Panc1 (cell line): Measurements from ENCODE around the gene HTRA3. TPM values are rescaled to one million over a fixed set of nuclear protein-coding genes. Genes with fewer than 3 reads are reported as not detected.

Source experiments
- ATAC-seq: fragments of 200-7000 bp; cut with Tn5 transposase; 2 replicates; pipeline ENCODE4 v1.9.1; 2020; ENCODE audit warnings: mild to moderate bottlenecking, moderate library complexity
- BruUV-seq: library from RNA; stranded (reverse); fragments of 400-500 nt; replicated peaks from 2 replicates; lab custom pipeline; 2021; lab: Mats Ljungman, UMichigan
- CTCF ChIA-PET: fragments of 300-600 bp; sonication (Branson Sonifier 250); formaldehyde crosslinking; loops from one replicate; lab custom pipeline; 2022; ENCODE audit warnings: antibody characterized with exemption; lab: Charles Lee
- POLR2A ChIA-PET: fragments of 300-600 bp; sonication (Branson Sonifier 250); formaldehyde crosslinking; loops from one replicate; lab custom pipeline; 2022; ENCODE audit warnings: antibody characterized with exemption; lab: Charles Lee
- DNase-seq: peaks from one replicate; pipeline ENCODE4 v3.0.0-alpha.2; 2010; ENCODE audit warnings: low read depth, low spot score
- H3K27ac ChIP-seq: 2 replicates; pipeline ENCODE4 v1.5.1; 2011; ENCODE audit warnings: mild to moderate bottlenecking, low read length, inconsistent platforms
- H3K27me3 ChIP-seq: fragments of 200-500 bp; sonication (Bioruptor generic); 2 replicates; pipeline ENCODE4 v1.6.0; 2014; ENCODE audit warnings: low read length, inconsistent platforms; ENCODE audit not compliant: control insufficient read depth, insufficient read depth
- H3K36me3 ChIP-seq: fragments of 200-500 bp; sonication (Bioruptor generic); 2 replicates; pipeline ENCODE4 v1.5.1; 2014; ENCODE audit warnings: inconsistent platforms, mild to moderate bottlenecking, low read length, moderate library complexity; ENCODE audit not compliant: control insufficient read depth, insufficient read depth
- H3K4me1 ChIP-seq: 2 replicates; pipeline ENCODE4 v1.5.1; 2011; ENCODE audit warnings: inconsistent platforms, mild to moderate bottlenecking, low read length, moderate library complexity; ENCODE audit not compliant: control insufficient read depth, insufficient read depth
- H3K4me3 ChIP-seq, 2 experiments: 2 replicates each; pipeline ENCODE4 v1.5.1; 2011 to 2012; ENCODE audit warnings: low read depth in 2 of 2, low read length in 2 of 2, mild to moderate bottlenecking in 2 of 2, inconsistent platforms in 1 of 2, moderate library complexity in 1 of 2
- H3K9me3 ChIP-seq: fragments of 200-500 bp; sonication (Bioruptor generic); 2 replicates; pipeline ENCODE4 v1.5.1; 2014; ENCODE audit warnings: low read depth, mild to moderate bottlenecking, inconsistent platforms, low read length, moderate library complexity; ENCODE audit not compliant: control insufficient read depth, insufficient read depth
- POLR2AphosphoS5 ChIP-seq: IDR thresholded peaks from 2 replicates; pipeline ENCODE4 v1.6.1; 2012; ENCODE audit warnings: mild to moderate bottlenecking, low read depth, low read length, moderate library complexity
- SIN3A ChIP-seq: IDR thresholded peaks from 2 replicates; pipeline ENCODE4 v1.6.1; 2012; ENCODE audit warnings: low read depth, mild to moderate bottlenecking, low read length, moderate library complexity, borderline replicate concordance; ENCODE audit not compliant: insufficient read depth
- TCF7L2 ChIP-seq: IDR thresholded peaks from 2 replicates; pipeline ENCODE4 v1.6.1; 2011; ENCODE audit warnings: mild to moderate bottlenecking, low read depth, low read length, inconsistent platforms
- in situ Hi-C: cut with HindIII; loops from 2 replicates; pipeline ENCODE4 v1.10.0; 2016; ENCODE audit warnings: low sequenced_read_pairs, low pct_unique_long_range_greater_than_20kb
- intact Hi-C: fragments of 100-400 bp; cut with micrococcal nuclease; formaldehyde crosslinking; loops from one replicate; pipeline ENCODE4 v1.10.0; 2022; ENCODE audit not compliant: unreplicated experiment
- total RNA-seq: library from RNA; stranded (reverse); gene quantifications from one replicate; pipeline ENCODE4 v1.2.1, GENCODE V29; 2021; ENCODE audit not compliant: unreplicated experiment
- TF ChIP-seq, protein P1 (sequence below): fragments of 450-650 bp; IDR thresholded peaks from 2 replicates; pipeline ENCODE4 v1.5.1; 2017; ENCODE audit warnings: mild to moderate bottlenecking
- TF ChIP-seq, protein P2 (sequence below), 2 experiments: IDR thresholded peaks; 2 replicates each; pipeline ENCODE4 v1.6.1; 2011 to 2012; ENCODE audit warnings: low read depth in 2 of 2, control low read depth in 1 of 2, low read length in 1 of 2, mild to moderate bottlenecking in 1 of 2, moderate library complexity in 1 of 2; ENCODE audit not compliant: insufficient read depth in 1 of 2

HTRA3 gene
- total RNA-seq, 1 experiment from 2014 or later: 0.98 TPM

DNA sequence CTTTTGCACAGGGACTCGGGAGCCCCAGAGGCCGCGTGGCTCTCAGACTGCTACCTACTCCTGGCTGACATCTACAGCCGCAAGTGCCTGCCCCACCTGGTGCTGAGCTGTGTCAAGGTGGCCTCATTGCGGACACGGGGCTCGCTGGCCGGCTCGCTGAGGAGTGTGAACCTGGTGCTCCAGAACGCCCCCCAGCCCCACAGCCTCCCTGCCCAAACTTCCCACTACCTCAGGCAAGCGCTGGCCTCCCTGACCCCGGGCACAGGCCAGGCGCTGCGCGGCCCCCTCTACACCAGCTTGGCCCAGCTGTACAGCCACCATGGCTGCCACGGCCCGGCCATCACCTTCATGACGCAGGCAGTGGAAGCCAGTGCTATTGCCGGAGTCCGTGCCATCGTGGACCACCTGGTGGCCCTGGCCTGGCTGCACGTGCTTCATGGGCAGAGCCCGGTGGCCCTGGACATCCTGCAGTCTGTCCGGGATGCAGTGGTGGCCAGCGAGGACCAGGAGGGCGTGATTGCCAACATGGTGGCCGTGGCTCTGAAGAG lies 41.7 kb upstream of the HTRA3 start:
- Histone ChIP-seq H3K36me3 (no peaks in the 10 kb centered on the region), H3K4me1 (no peaks in the 10 kb centered on the region; the same call in none of the 2 replicates), H3K27ac (no peak overlapping the region), H3K27me3 (no peaks in the 10 kb centered on the region), H3K9me3 (no peaks in the 10 kb centered on the region), H3K4me3 (no peak overlapping the region)
- DNase-seq (no peak), ATAC-seq (no peak)
- CTCF ChIA-PET: no interaction called here
- intact Hi-C loops: no loop called here
- no TSS peak for BruUV-seq
- POLR2A ChIA-PET: interaction anchor here (0.6 kb wide), 1 partner anchor 25 kb away, joined by 5 read pairs; no protein-coding TSS in a partner anchor
- in situ Hi-C loops: no loop called here
- TF ChIP-seq, protein P1, sequence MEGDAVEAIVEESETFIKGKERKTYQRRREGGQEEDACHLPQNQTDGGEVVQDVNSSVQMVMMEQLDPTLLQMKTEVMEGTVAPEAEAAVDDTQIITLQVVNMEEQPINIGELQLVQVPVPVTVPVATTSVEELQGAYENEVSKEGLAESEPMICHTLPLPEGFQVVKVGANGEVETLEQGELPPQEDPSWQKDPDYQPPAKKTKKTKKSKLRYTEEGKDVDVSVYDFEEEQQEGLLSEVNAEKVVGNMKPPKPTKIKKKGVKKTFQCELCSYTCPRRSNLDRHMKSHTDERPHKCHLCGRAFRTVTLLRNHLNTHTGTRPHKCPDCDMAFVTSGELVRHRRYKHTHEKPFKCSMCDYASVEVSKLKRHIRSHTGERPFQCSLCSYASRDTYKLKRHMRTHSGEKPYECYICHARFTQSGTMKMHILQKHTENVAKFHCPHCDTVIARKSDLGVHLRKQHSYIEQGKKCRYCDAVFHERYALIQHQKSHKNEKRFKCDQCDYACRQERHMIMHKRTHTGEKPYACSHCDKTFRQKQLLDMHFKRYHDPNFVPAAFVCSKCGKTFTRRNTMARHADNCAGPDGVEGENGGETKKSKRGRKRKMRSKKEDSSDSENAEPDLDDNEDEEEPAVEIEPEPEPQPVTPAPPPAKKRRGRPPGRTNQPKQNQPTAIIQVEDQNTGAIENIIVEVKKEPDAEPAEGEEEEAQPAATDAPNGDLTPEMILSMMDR: no peak
- TF ChIP-seq POLR2AphosphoS5 (no peak), SIN3A (no peak), TCF7L2 (no peak)
- TF ChIP-seq, protein P2, sequence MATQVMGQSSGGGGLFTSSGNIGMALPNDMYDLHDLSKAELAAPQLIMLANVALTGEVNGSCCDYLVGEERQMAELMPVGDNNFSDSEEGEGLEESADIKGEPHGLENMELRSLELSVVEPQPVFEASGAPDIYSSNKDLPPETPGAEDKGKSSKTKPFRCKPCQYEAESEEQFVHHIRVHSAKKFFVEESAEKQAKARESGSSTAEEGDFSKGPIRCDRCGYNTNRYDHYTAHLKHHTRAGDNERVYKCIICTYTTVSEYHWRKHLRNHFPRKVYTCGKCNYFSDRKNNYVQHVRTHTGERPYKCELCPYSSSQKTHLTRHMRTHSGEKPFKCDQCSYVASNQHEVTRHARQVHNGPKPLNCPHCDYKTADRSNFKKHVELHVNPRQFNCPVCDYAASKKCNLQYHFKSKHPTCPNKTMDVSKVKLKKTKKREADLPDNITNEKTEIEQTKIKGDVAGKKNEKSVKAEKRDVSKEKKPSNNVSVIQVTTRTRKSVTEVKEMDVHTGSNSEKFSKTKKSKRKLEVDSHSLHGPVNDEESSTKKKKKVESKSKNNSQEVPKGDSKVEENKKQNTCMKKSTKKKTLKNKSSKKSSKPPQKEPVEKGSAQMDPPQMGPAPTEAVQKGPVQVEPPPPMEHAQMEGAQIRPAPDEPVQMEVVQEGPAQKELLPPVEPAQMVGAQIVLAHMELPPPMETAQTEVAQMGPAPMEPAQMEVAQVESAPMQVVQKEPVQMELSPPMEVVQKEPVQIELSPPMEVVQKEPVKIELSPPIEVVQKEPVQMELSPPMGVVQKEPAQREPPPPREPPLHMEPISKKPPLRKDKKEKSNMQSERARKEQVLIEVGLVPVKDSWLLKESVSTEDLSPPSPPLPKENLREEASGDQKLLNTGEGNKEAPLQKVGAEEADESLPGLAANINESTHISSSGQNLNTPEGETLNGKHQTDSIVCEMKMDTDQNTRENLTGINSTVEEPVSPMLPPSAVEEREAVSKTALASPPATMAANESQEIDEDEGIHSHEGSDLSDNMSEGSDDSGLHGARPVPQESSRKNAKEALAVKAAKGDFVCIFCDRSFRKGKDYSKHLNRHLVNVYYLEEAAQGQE (IDR thresholded peaks at IDR 0.05; ENCODE audit: insufficient read depth in 1 of 2, low read depth in 2 of 2, low read length in 1 of 2): no peak

GRCh38 chr4:8228319-8229250 lies 41.0 kb upstream of the HTRA3 start:
- no peak overlapping the region for H3K4me3 ChIP-seq
- DNase-seq (no peak), ATAC-seq (peak; percentile 63)
- in situ Hi-C loops: no loop called here
- ChIA-PET POLR2A (interaction anchor here (0.6 kb wide), 1 partner anchor 75 kb away, joined by 5 read pairs; no protein-coding TSS in a partner anchor), CTCF (no interaction called here)
- TF ChIP-seq, protein P2 (IDR thresholded peaks at IDR 0.05; ENCODE audit: insufficient read depth in 1 of 2, low read depth in 2 of 2, low read length in 1 of 2): no peak
- TF ChIP-seq, protein P1: no peak
- TF ChIP-seq TCF7L2: no peak
- no peak for TF ChIP-seq POLR2AphosphoS5
- TF ChIP-seq SIN3A: no peak
- H3K4me1 ChIP-seq: no peaks in the 10 kb centered on the region; the same call in none of the 2 replicates
- H3K27me3 ChIP-seq: no peaks in the 10 kb centered on the region
- H3K36me3 ChIP-seq: no peaks in the 10 kb centered on the region
- H3K9me3 ChIP-seq: no peaks in the 10 kb centered on the region
- BruUV-seq: no TSS peak
- no peak overlapping the region for H3K27ac ChIP-seq
- intact Hi-C loops: no loop called here
